Effector CD8-positive, alpha-beta T cell (primary cell): ENCODE measurements around the gene SOS2.

Experiments used
- DNase-seq: peaks from one replicate; lab custom pipeline; 2025; lab: John Stamatoyannopoulos, UW
- total RNA-seq, 4 experiments: gene quantifications; one replicate each; lab custom pipeline; 2026; lab: John Stamatoyannopoulos, UW

The SOS2 gene
- 124 to 217 (median 176) reads per million in 4 experiments for total RNA-seq

- peak; percentile 65 for DNase-seq
These were observed at the start of gene SOS2 for GRCh38 chr14:50231475-50232275. Gene SOS2, minus strand, starts transcription at chr14:50231578. Its CDS starts 295 bp downstream, at chr14:50231283.

- DNase-seq: no peak
These were observed 41.1 kb upstream of the SOS2 start for GRCh38 chr14:50272498-50272897.

- DNase-seq: no peak
These were observed 39.6 kb upstream of the SOS2 start for GRCh38 chr14:50270932-50271331.

- no peak for DNase-seq
These were observed 33.7 kb upstream of the SOS2 start for GRCh38 chr14:50265029-50265428.

GRCh38 chr14:50263321-50263720 lies 31.9 kb upstream of the SOS2 start:
- DNase-seq: no peak

- no peak for DNase-seq
These were observed 31.5 kb upstream of the SOS2 start for GRCh38 chr14:50262865-50263264.

- DNase-seq: no peak
These were observed 29.1 kb upstream of the SOS2 start for GRCh38 chr14:50260511-50260910.

- no peak for DNase-seq
These were observed 28.7 kb upstream of the SOS2 start for GRCh38 chr14:50260072-50260471.

GRCh38 chr14:50257732-50258131 lies 26.4 kb upstream of the SOS2 start:
- no peak for DNase-seq

- DNase-seq: no peak
These were observed 22.9 kb upstream of the SOS2 start for GRCh38 chr14:50254248-50254647.

- DNase-seq: no peak
These were observed 17.9 kb upstream of the SOS2 start for GRCh38 chr14:50249136-50249775.

- no peak for DNase-seq
These were observed 15.9 kb upstream of the SOS2 start for GRCh38 chr14:50247245-50247644.

- no peak for DNase-seq
These were observed 11.4 kb upstream of the SOS2 start for GRCh38 chr14:50242566-50243310.

GRCh38 chr14:50242096-50242495 lies 10.7 kb upstream of the SOS2 start:
- no peak for DNase-seq

- no peak for DNase-seq
These were observed 6.0 kb upstream of the SOS2 start for GRCh38 chr14:50237427-50237826.

GRCh38 chr14:50233951-50234250 lies 2.5 kb upstream of the SOS2 start:
- DNase-seq: no peak

GRCh38 chr14:50233166-50233950 lies 2.0 kb upstream of the SOS2 start:
- no peak for DNase-seq

GRCh38 chr14:50232276-50232642 lies 881 bp upstream of the SOS2 start:
- DNase-seq: no peak

GRCh38 chr14:50230701-50231474 lies 490 bp downstream of the SOS2 start:
- DNase-seq: no peak

GRCh38 chr14:50230401-50230700 lies 1.0 kb downstream of the SOS2 start:
- DNase-seq: no peak

GRCh38 chr14:50229681-50230080 lies 1.7 kb downstream of the SOS2 start:
- no peak for DNase-seq

GRCh38 chr14:50228313-50228712 lies 3.1 kb downstream of the SOS2 start:
- no peak for DNase-seq
